Effector memory CD4-positive, alpha-beta T cell (primary cell): Measurements from ENCODE around the gene SULT4A1.

Experiments
- DNase-seq, 3 donors: peaks; one replicate each; pipeline ENCODE4 v3.0.0-alpha.2; 2020
- H3K27ac ChIP-seq: 2 replicates; pipeline ENCODE4 v1.7.0; 2013; ENCODE audit warnings: mild to moderate bottlenecking, low read length, moderate library complexity; ENCODE audit not compliant: insufficient read depth, poor library complexity, severe bottlenecking
- H3K27me3 ChIP-seq: replicated peaks from 2 replicates; pipeline ENCODE4 v1.7.0; 2013; ENCODE audit warnings: mild to moderate bottlenecking, low read length; ENCODE audit not compliant: insufficient read depth, control insufficient read depth, poor library complexity, severe bottlenecking
- H3K36me3 ChIP-seq: 2 replicates; pipeline ENCODE4 v1.7.0; 2013; ENCODE audit warnings: mild to moderate bottlenecking, low read length, moderate library complexity; ENCODE audit not compliant: control insufficient read depth, insufficient read depth
- H3K4me1 ChIP-seq: 2 replicates; pipeline ENCODE4 v1.7.0; 2013; ENCODE audit warnings: low read length, mild to moderate bottlenecking; ENCODE audit not compliant: control insufficient read depth, insufficient read depth, poor library complexity, severe bottlenecking
- H3K4me3 ChIP-seq: 2 replicates; pipeline ENCODE4 v1.7.0; 2013; ENCODE audit warnings: low read length, low read depth, mild to moderate bottlenecking; ENCODE audit not compliant: insufficient read depth, poor library complexity, severe bottlenecking
- H3K9me3 ChIP-seq: 2 replicates; pipeline ENCODE4 v1.7.0; 2013; ENCODE audit warnings: mild to moderate bottlenecking, low read length, moderate library complexity; ENCODE audit not compliant: control insufficient read depth

SULT4A1 gene

DNA sequence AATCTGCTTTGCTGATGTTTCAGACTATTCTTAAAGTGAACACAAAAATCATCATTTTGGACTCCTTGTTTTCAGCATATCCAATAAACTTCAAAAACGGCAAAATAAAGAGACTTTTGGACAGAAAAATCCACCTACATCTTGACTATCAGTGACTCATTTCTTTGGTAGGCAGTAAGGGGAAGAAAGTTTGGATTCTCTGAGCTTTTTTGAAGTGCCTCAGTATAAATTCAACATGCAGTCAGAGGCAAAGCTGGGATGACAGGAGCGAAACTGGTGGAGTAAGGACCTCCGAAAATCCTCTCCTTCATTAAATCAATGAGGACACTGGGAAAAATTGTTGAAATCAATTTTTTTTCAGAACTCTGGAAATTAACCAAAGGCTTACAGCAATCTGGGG is 79.9 kb downstream of the SULT4A1 start:
- no peaks in the 10 kb centered on the region for H3K9me3 ChIP-seq
- no peaks in the 10 kb centered on the region for H3K36me3 ChIP-seq
- H3K27ac ChIP-seq, result no peak overlapping the region
- no peaks in the 10 kb centered on the region for H3K4me1 ChIP-seq
- no peak overlapping the region for H3K4me3 ChIP-seq
- no peaks in the 10 kb centered on the region for H3K27me3 ChIP-seq
- no peak for DNase-seq

DNA sequence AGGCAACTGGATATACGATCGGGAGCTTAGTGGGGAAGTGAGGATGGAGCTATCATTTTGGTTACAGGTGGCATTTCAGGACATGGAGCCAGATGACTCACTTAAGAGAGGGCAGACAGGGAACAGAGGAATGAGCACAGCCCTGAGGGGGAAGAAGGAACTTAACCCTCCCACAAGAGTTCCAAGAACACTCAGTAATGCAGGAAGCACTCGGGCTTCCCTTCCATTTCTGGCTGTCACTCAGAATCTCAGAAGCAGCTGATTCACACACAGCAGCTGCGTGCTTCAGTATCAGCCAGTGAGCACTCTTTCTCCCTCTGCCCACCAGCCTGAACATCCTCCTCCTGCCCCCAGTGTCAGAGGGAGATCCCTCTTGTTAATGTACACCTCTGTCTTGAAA is 85.0 kb downstream of the SULT4A1 start:
- Histone ChIP-seq H3K36me3 (no peaks in the 10 kb centered on the region), H3K4me3 (no peak overlapping the region), H3K27ac (no peak overlapping the region), H3K27me3 (no peaks in the 10 kb centered on the region), H3K9me3 (no peaks in the 10 kb centered on the region), H3K4me1 (no peaks in the 10 kb centered on the region)
- no peak for DNase-seq

DNA sequence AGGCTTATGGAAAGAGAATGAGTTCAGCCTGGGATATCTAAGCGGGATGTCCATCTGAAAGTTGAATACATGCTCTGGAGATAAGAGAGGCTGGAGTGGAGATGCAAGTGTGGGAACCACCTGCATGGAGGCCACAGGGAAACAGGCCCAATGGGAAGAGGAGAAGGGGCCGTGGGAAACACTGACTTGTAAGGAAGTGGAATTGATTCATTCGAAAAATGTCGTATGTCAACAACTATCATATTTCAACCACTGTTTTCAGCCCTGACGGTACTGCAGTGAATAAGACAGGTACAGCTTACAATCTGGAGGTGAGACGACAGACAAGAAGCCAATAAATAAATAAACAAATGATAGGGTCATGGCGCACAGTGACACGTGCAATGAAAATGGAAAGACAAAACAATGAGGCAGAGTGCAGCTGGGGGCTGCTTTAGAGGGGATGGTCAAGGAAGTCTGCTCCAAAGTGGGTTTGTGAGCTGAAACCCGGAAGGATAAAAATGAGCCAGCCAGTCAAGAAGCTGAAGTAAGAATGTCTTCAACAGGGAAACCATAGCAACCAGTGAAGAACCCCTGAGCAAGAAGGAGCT is 86.1 kb downstream of the SULT4A1 start:
- H3K27me3 ChIP-seq, result no peaks in the 10 kb centered on the region
- H3K4me1 ChIP-seq, result no peaks in the 10 kb centered on the region
- H3K9me3 ChIP-seq, result no peaks in the 10 kb centered on the region
- no peaks in the 10 kb centered on the region for H3K36me3 ChIP-seq
- H3K27ac ChIP-seq, result no peak overlapping the region
- no peak overlapping the region for H3K4me3 ChIP-seq
- DNase-seq, result no peak
